DMS79 (cell line): ENCODE data around the gene EIF5B.

Experiments used
- DNase-seq: peaks from one replicate; lab custom pipeline; 2025; lab: John Stamatoyannopoulos, UW

The EIF5B gene

GRCh38 chr2:99406137-99406536 lies 68.9 kb downstream of the EIF5B start:
- no peak for DNase-seq

DNA sequence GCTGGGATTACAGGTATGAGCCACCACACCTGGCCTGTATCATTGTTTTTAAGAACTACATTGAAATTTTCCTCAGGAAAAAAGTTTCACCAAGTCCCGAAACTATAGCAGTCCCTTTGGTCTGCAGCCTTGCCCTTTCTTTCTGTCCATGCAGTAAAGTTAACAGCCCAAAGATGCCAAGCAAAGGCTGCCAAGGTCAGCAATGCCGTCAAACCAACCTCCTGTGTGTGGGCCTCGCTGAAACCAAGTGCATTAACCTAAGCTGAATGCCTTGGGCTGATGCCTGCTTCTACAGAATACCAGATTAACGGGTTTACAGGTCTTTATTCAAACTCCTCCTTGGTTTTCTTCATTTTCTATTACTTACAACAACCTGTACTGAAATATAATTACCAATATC lies 73.1 kb downstream of the EIF5B start:
- DNase-seq = no peak

DNA sequence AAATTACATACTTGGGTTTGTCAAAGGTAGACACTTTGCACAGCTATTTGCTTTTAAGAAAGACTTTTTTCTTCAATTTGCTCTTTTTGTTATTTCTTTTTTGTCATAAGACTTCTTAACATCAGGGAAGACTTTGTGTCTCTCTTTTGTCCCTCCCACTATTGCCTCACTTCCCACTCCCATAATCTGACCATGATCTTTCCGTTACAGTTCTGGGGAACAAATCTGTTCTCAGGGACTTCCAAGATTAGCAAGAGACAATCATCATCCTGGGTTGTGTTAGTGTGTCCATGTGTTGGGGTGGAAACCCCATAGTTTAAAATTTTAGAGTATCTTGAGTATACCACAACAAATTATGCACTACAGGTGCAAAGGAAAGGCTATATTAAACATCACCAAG lies 77.4 kb downstream of the EIF5B start:
- DNase-seq = no peak

GRCh38 chr2:99417396-99417795 lies 80.2 kb downstream of the EIF5B start:
- DNase-seq = no peak

DNA sequence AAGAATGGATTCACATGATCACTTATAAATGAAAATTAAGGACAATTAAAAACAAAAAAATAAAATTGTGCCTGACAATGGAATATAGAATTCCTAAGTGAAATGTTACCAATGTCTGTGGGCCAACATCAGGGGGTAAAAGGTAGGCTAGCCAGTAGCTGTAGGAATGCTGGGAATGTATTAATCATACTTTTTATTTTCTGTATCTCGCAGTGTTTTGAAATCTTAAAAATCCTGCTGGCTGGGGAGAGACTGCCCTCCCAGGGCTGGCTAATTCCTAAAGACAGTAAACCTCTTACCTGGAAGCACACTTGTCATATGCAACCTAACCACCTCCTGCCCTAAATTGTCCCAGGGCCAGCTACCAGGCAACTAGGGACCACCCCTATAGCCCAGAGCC lies 82.8 kb downstream of the EIF5B start:
- no peak for DNase-seq

DNA sequence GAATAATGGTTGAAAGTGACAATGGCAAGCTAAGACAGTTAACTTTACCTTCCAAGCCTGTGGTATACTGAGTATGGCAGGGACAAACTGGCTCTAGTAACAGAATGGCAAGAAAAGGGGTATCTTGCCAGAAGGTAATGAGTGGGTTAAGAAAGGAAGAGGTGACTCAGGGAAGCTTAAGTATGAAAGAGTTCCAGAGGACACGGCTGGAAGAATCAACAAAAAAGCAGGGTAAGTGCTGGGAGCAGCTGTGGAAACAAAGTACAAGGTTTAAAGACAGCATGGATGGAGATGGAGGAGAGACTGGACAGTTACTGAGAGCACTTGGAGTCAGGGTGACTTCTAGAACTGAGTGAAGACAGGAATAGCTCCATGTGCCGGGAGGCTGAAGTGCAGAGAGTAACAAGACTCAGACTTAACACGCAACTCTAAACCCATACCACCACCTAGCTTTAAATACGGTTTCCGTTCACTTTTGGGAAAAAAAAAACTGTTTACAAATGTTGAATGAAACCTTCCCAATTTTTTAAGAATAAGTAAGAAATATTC lies 83.6 kb downstream of the EIF5B start:
- DNase-seq = no peak

DNA sequence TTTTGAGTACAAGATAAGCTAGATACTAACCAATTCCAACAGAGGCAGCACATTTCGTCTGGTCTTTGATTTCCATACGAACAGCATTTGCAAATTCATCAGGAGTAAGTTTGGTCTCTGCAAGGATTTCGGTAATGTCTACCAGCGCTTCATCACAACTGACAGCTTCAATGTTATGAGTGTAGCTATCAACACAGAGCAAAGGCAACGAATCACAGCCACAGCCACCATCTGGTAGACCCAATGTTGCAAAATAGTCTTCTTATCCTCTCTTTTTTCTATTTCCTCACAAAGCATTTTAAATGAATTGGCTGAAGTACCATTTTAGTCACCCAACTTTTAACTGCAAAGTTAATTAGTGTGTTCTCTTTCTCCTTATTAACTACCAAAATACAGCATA lies 84.3 kb downstream of the EIF5B start:
- DNase-seq = no peak

- DNase-seq = no peak
Measured at GRCh38 chr2:99422599-99422998, 85.4 kb downstream of the EIF5B start.

DNA sequence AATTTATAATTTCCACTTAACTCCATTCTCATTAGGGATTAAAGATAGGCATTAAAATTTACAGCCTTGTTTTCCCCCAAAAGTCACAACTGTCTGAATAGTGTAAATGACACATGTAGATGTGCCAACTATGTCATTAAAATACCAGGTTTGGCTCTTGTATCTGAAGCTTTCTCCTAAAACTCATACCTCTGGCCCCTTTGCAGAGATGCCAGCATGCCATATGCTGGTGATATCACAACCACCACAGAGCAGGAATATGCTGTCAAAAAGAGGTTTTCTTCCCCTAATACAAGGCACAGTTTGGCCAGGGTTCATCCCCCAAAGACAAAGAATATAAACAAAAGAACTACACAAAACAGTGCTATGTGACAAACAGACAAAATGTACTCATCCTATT lies 87.2 kb downstream of the EIF5B start:
- DNase-seq = no peak

- no peak for DNase-seq
Measured at GRCh38 chr2:99425022-99425421, 87.8 kb downstream of the EIF5B start.

GRCh38 chr2:99430614-99431291 lies 93.6 kb downstream of the EIF5B start:
- DNase-seq = peak; percentile 7

- DNase-seq = no peak
Measured at GRCh38 chr2:99431587-99432275, 94.5 kb downstream of the EIF5B start.

- no peak for DNase-seq
Measured at GRCh38 chr2:99433340-99433739, 96.2 kb downstream of the EIF5B start.

DNA sequence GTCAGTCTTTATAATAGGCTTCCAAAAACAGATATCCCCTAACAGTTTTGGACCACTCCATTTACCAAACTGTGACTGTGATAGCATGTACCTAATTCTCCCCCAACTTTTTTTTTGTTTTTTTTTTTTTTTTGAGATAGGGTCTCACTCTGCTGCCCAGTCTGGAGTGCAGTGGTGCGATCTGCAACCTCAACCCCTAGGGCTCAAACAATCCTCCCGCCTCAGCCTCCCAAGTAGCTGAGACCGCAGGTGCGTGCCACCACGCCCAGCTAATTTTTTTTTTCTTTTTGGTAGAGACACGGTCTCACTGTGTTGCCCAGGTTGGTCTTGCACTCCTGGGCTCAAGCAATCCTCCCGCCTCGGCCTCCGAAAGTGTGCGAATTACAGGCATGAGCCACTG lies 99.7 kb downstream of the EIF5B start:
- DNase-seq = no peak

DNA sequence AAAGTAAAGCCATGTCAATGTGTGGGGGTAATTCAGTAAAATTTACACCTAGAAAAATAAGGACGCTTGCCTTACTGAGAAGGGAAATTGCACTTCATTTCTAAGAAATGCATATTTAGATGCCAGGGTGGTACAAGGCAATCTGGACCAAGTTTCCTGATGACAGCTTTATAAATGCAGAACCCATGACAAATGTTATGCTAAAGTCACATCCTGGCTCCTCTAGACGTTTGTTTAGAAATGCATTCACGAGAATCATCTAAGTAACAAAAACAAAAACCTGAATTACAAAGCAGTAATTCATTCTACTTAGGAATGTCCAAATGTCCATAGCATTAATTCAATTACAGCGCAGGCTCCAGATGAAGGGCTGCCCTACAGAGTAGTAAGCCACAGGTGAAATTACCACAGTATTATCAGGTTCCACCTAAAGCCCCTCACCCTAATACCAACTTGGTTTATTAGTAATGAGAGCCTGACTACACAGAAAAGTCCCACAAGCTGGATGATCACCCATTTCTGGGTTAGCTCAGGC lies 102.8 kb downstream of the EIF5B start:
- DNase-seq = no peak

GRCh38 chr2:99442837-99443236 lies 105.6 kb downstream of the EIF5B start:
- DNase-seq = no peak

DNA sequence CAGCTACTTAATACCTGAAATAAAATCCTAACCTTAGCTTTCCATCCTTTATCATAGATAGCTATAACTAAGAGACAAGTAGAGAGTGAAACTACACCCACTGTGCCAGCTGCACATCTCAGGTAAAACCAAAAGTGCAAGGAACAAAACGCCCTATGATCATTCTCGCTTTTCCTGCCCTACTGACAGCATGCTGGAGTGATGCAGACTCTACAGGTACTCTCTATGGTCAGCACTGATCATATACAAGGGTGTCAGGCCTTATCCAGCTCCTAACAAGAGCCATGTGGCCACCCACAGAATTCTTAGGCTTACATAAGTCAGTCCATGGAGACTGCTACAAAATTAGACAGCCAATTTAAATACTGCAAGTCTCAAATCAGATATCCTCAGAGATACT lies 107.0 kb downstream of the EIF5B start:
- no peak for DNase-seq

GRCh38 chr2:99445065-99445464 lies 107.9 kb downstream of the EIF5B start:
- DNase-seq = no peak

DNA sequence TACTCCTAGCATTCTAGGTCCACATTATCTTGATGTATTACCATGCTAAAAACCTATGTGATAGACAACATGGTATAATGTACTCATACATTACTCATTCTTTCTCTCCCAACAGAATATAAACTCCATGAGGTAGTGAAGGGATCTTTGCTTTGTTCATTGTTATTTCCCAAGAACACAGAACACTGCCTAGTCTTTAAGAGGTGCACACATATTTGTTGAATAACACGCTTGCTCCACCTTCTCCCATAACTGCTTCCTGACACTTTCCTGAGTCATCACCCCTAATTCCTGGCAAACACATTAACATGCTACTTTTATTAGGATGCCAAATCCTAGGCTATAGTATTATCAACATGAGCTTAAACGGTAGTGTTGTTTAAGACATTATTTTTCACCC lies 111.4 kb downstream of the EIF5B start:
- DNase-seq = no peak

DNA sequence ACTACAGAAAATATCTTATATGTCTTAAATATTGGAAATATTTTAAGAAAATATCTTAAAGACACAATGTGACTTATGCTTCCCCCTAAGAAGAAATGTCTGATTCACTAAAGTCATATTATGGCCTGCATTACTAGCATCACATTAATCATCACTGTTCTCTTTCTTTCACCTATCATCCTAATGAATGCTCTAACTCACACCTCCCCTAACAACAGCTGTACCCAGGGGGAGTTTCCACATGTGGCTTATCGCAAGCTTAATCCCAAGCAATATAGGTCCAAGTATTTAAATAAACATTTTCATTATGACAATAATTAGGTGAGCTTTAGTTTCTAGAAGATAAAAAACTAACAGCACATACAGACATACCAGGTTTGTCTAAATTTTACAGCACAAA lies 113.0 kb downstream of the EIF5B start:
- no peak for DNase-seq
